HCT116 (cell line): ENCODE data around the gene CPEB2. TPM values are rescaled to one million over a fixed set of nuclear protein-coding genes. Genes with fewer than 3 reads are reported as not detected.

ENCODE experiments used
- ATAC-seq: fragments of 200-7000 bp; cut with Tn5 transposase; 2 replicates; pipeline ENCODE4 v1.9.1; 2020; ENCODE audit warnings: mild to moderate bottlenecking, moderate library complexity
- BruUV-seq: library from RNA; stranded (reverse); fragments of 400-500 nt; replicated peaks from 2 replicates; lab custom pipeline; 2021; lab: Mats Ljungman, UMichigan
- CTCF ChIA-PET: fragments of 300-600 bp; sonication (Branson Sonifier 250); formaldehyde crosslinking; loops from one replicate; lab custom pipeline; 2021; ENCODE audit warnings: antibody characterized with exemption; lab: Charles Lee
- POLR2A ChIA-PET: fragments of 300-600, 350-600 bp; sonication (Branson Sonifier 250); formaldehyde crosslinking; loops from one replicate; lab custom pipeline; 2021; ENCODE audit warnings: antibody characterized with exemption; lab: Charles Lee
- RAD21 ChIA-PET, 2 experiments: fragments of 300-600 bp; sonication (Branson Sonifier 250); formaldehyde crosslinking; loops; one replicate each; lab custom pipeline; 2023; ENCODE audit warnings: low total read pairs in 2 of 2; ENCODE audit not compliant: uncharacterized antibody in 2 of 2, unreplicated experiment in 2 of 2, low non-redundant PET in 1 of 2; lab: Charles Lee
- DNase-seq: peaks from one replicate; pipeline ENCODE4 v3.0.0-alpha.2; 2010; ENCODE audit warnings: low read depth, low spot score
- H2AFZ ChIP-seq: fragments of 200-600 bp; shearing (Covaris generic), sonication (generic); 2 replicates; pipeline ENCODE4 v1.6.1; 2017; ENCODE audit warnings: low read depth, mixed run types, mixed read lengths, antibody characterized with exemption, low read length; ENCODE audit not compliant: poor library complexity, severe bottlenecking
- H3K27ac ChIP-seq: 2 replicates; pipeline ENCODE4 v1.5.1; 2012; ENCODE audit warnings: low read depth, low read length
- H3K27me3 ChIP-seq: fragments of 200-600 bp; sonication (generic); 2 replicates; pipeline ENCODE4 v1.6.1; 2016; ENCODE audit warnings: mixed run types, low read length, mixed read lengths; ENCODE audit not compliant: insufficient read depth
- H3K36me3 ChIP-seq, 2 experiments: fragments of 200-500 bp in 1 of 2; fragments of 200-600 bp in 1 of 2; sonication (Bioruptor generic) in 1 of 2; sonication (generic) in 1 of 2; 2 replicates each; pipeline versions ENCODE4 v1.5.1 to v1.6.1; 2014 to 2016; ENCODE audit warnings: low read length in 2 of 2, inconsistent platforms in 1 of 2, mixed read lengths in 1 of 2, mixed run types in 1 of 2; ENCODE audit not compliant: insufficient read depth in 2 of 2, control insufficient read depth in 1 of 2
- H3K4me1 ChIP-seq, 2 experiments: fragments of 200-600 bp in 1 of 2; sonication (generic) in 1 of 2; 2 replicates each; pipeline versions ENCODE4 v1.5.1 to v1.6.1; 2012 to 2017; ENCODE audit warnings: low read length in 2 of 2, inconsistent platforms in 1 of 2, mild to moderate bottlenecking in 1 of 2, mixed read lengths in 1 of 2, mixed run types in 1 of 2, moderate library complexity in 1 of 2; ENCODE audit not compliant: insufficient read depth in 2 of 2, control insufficient read depth in 1 of 2
- H3K4me2 ChIP-seq: fragments of 200-600 bp; sonication (generic); 2 replicates; pipeline ENCODE4 v1.6.1; 2017; ENCODE audit warnings: mixed run types, low read length, mixed read lengths
- H3K4me3 ChIP-seq, 2 experiments: fragments of 200-600 bp in 1 of 2; sonication (generic) in 1 of 2; replicated peaks in 1 of 2; 2 replicates each; pipeline ENCODE4 v1.5.1; 2011 to 2016; ENCODE audit warnings: low read length in 2 of 2, control low read depth in 1 of 2, low read depth in 1 of 2, mild to moderate bottlenecking in 1 of 2, mixed read lengths in 1 of 2, mixed run types in 1 of 2
- H3K79me2 ChIP-seq: fragments of 200-600 bp; sonication (generic); 2 replicates; pipeline ENCODE4 v1.6.1; 2017; ENCODE audit warnings: mild to moderate bottlenecking, mixed run types, low read length, moderate library complexity, mixed read lengths; ENCODE audit not compliant: insufficient read depth
- H3K9ac ChIP-seq: fragments of 200-600 bp; sonication (generic); 2 replicates; pipeline ENCODE4 v1.6.1; 2016; ENCODE audit warnings: low read length, mixed read lengths
- H3K9me2 ChIP-seq: fragments of 200-600 bp; sonication (generic), shearing (Covaris generic); 2 replicates; pipeline ENCODE4 v1.6.1; 2017; ENCODE audit warnings: mixed run types, mild to moderate bottlenecking, moderate library complexity; ENCODE audit not compliant: insufficient read depth
- H3K9me3 ChIP-seq, 2 experiments: fragments of 200-500 bp in 1 of 2; fragments of 200-600 bp in 1 of 2; sonication (Bioruptor generic) in 1 of 2; sonication (generic) in 1 of 2; 2 replicates each; pipeline ENCODE4 v1.6.1; 2014 to 2017; ENCODE audit warnings: low read length in 2 of 2, mixed read lengths in 2 of 2, inconsistent platforms in 1 of 2, low read depth in 1 of 2, mild to moderate bottlenecking in 1 of 2, mixed run types in 1 of 2, moderate library complexity in 1 of 2; ENCODE audit not compliant: control insufficient read depth in 1 of 2, insufficient read depth in 1 of 2
- H4K20me1 ChIP-seq: fragments of 200-600 bp; sonication (generic), shearing (Covaris generic); 2 replicates; pipeline ENCODE4 v1.6.1; 2017; ENCODE audit warnings: mixed run types, mild to moderate bottlenecking, moderate library complexity; ENCODE audit not compliant: insufficient read depth
- CBX3 ChIP-seq: IDR thresholded peaks from 2 replicates; pipeline ENCODE4 v1.6.1; 2012; ENCODE audit warnings: low read depth
- CTCF ChIP-seq, 3 experiments: fragments of 200-600 bp in 1 of 3; sonication (generic) in 1 of 3; IDR thresholded peaks in 2 of 3; conservative IDR thresholded peaks in 1 of 3; 2 replicates each; pipeline ENCODE4 v1.5.1; 2012 to 2017; ENCODE audit warnings: low read depth in 2 of 3, low read length in 2 of 3, antibody characterized with exemption in 1 of 3, borderline replicate concordance in 1 of 3, control low read depth in 1 of 3, mild to moderate bottlenecking in 1 of 3, mixed read lengths in 1 of 3, mixed run types in 1 of 3, moderate library complexity in 1 of 3; ENCODE audit not compliant: insufficient read depth in 1 of 3
- ELF1 ChIP-seq: IDR thresholded peaks from 2 replicates; pipeline ENCODE4 v1.6.1; 2012; ENCODE audit warnings: low read depth, borderline replicate concordance
- EZH2 ChIP-seq: fragments of 200-600 bp; sonication (generic); IDR thresholded peaks from 2 replicates; pipeline ENCODE4 v1.6.1; 2017; ENCODE audit warnings: antibody characterized with exemption, mixed run types
- JUND ChIP-seq: IDR thresholded peaks from 2 replicates; pipeline ENCODE4 v1.6.1; 2012
- MAX ChIP-seq: IDR thresholded peaks from 2 replicates; pipeline ENCODE4 v1.6.1; 2012
- POLR2AphosphoS5 ChIP-seq: IDR thresholded peaks from 2 replicates; pipeline ENCODE4 v1.6.1; 2011; ENCODE audit warnings: mild to moderate bottlenecking, low read depth, low read length, moderate library complexity
- RAD21 ChIP-seq: IDR thresholded peaks from 2 replicates; pipeline ENCODE4 v1.6.1; 2012; ENCODE audit warnings: low read depth, mild to moderate bottlenecking
- REST ChIP-seq: IDR thresholded peaks from 2 replicates; pipeline ENCODE4 v1.6.1; 2012; ENCODE audit warnings: low read depth
- SIN3A ChIP-seq: IDR thresholded peaks from 2 replicates; pipeline ENCODE4 v1.6.1; 2012; ENCODE audit warnings: low read depth
- SP1 ChIP-seq: IDR thresholded peaks from 2 replicates; pipeline ENCODE4 v1.6.1; 2012; ENCODE audit warnings: low read depth
- SRF ChIP-seq: IDR thresholded peaks from 2 replicates; pipeline ENCODE4 v1.6.1; 2012; ENCODE audit warnings: low read depth
- TCF7L2 ChIP-seq: IDR thresholded peaks from 2 replicates; pipeline ENCODE4 v1.7.0; 2011; ENCODE audit warnings: borderline replicate concordance, inconsistent platforms; ENCODE audit not compliant: insufficient read depth, insufficient read length; ENCODE audit errors: extremely low read depth
- YY1 ChIP-seq: IDR thresholded peaks from 2 replicates; pipeline ENCODE4 v1.6.1; 2011; ENCODE audit warnings: low read length, low read depth, moderate library complexity, mild to moderate bottlenecking; ENCODE audit not compliant: insufficient replicate concordance; ENCODE audit errors: extremely low read depth
- ZBTB33 ChIP-seq: IDR thresholded peaks from 2 replicates; pipeline ENCODE4 v1.6.1; 2011; ENCODE audit warnings: mild to moderate bottlenecking, low read length, moderate library complexity; ENCODE audit not compliant: insufficient replicate concordance; ENCODE audit errors: extremely low read depth
- ZFX ChIP-seq: fragments of 450-650 bp; IDR thresholded peaks from 2 replicates; pipeline ENCODE4 v1.6.1; 2017
- ZNF274 ChIP-seq: fragments of 200-500 bp; sonication (Bioruptor generic); IDR thresholded peaks from 2 replicates; pipeline ENCODE4 v1.6.1; 2014; ENCODE audit warnings: mild to moderate bottlenecking, low read depth, low read length, inconsistent platforms
- intact Hi-C: fragments of 100-400 bp; cut with micrococcal nuclease; formaldehyde crosslinking; loops from 2 replicates; pipeline ENCODE4 v1.10.0; 2022
- total RNA-seq: library from RNA; stranded (reverse); gene quantifications from one replicate; pipeline ENCODE4 v1.2.1, GENCODE V29; 2021; ENCODE audit not compliant: unreplicated experiment

Gene CPEB2
- total RNA-seq, 1 experiment from 2014 or later, result 1.3 TPM

- Histone ChIP-seq H3K27ac (no peak overlapping the region), H3K9ac (no peak overlapping the region), H2AFZ (no peak overlapping the region), H3K4me1 (no peaks in the 10 kb centered on the region), H3K27me3 (no peaks in the 10 kb centered on the region), H3K9me2 (no peaks in the 10 kb centered on the region), H3K4me3 (no peak overlapping the region), H3K79me2 (no peaks in the 10 kb centered on the region), H3K9me3 (no peaks in the 10 kb centered on the region), H3K36me3 (no peaks in the 10 kb centered on the region), H3K4me2 (no peak overlapping the region), H4K20me1 (no peaks in the 10 kb centered on the region)
- TF ChIP-seq SRF (no peak), ELF1 (no peak), YY1 (no peak), CTCF (IDR thresholded peaks at IDR 0.05 in 2 of 3, conservative IDR thresholded peaks at IDR 0.05 in 1 of 3; ENCODE audit: borderline replicate concordance in 1 of 3, insufficient read depth in 1 of 3, low read depth in 2 of 3, low read length in 2 of 3) (no peak), SP1 (no peak), MAX (no peak), TCF7L2 (no peak), SIN3A (no peak), RAD21 (no peak), ZBTB33 (no peak), ZNF274 (no peak), CBX3 (no peak), EZH2 (no peak), POLR2AphosphoS5 (no peak), REST (no peak), JUND (no peak), ZFX (no peak)
- RAD21 ChIA-PET, result no interaction called here
- ATAC-seq, result no peak
- POLR2A ChIA-PET, result no interaction called here
- intact Hi-C loops, result no loop called here
- CTCF ChIA-PET, result no interaction called here
- DNase-seq, result no peak
- BruUV-seq, result no TSS peak
Measured at GRCh38 chr4:15034071-15034764, 31.9 kb downstream of the CPEB2 start.
